ENCODE measurements around the gene NAP1L4. TPM values are rescaled to one million over a fixed set of nuclear protein-coding genes. Genes with fewer than 3 reads are reported as not detected.

Gene NAP1L4
- total RNA-seq, 1 donor from 2014 or later, result 273 TPM

- no peak for DNase-seq (ENCODE audit: low read depth)
Observed at GRCh38 chr11:2923446-2924375, 68.4 kb downstream of the NAP1L4 start.

GRCh38 chr11:2922655-2923054 lies 69.5 kb downstream of the NAP1L4 start:
- DNase-seq (ENCODE audit: low read depth), result no peak

GRCh38 chr11:2921742-2922493 lies 70.2 kb downstream of the NAP1L4 start:
- DNase-seq (ENCODE audit: low read depth), result no peak

- DNase-seq (ENCODE audit: low read depth), result no peak
Observed at GRCh38 chr11:2921261-2921660, 70.9 kb downstream of the NAP1L4 start.

- no peak for DNase-seq (ENCODE audit: low read depth)
Observed at GRCh38 chr11:2920343-2920742, 71.8 kb downstream of the NAP1L4 start.

- no peak for DNase-seq (ENCODE audit: low read depth)
Observed at GRCh38 chr11:2919837-2920236, 72.3 kb downstream of the NAP1L4 start.

GRCh38 chr11:2919188-2919587 lies 72.9 kb downstream of the NAP1L4 start:
- DNase-seq (ENCODE audit: low read depth), result no peak

- no peak for DNase-seq (ENCODE audit: low read depth)
Observed at GRCh38 chr11:2917842-2918490, 74.2 kb downstream of the NAP1L4 start.

- DNase-seq (ENCODE audit: low read depth), result no peak
Observed at GRCh38 chr11:2916892-2917645, 75.1 kb downstream of the NAP1L4 start.

- DNase-seq (ENCODE audit: low read depth), result no peak
Observed at GRCh38 chr11:2916114-2916891, 75.8 kb downstream of the NAP1L4 start.

- no peak for DNase-seq (ENCODE audit: low read depth)
Observed at GRCh38 chr11:2915473-2915872, 76.7 kb downstream of the NAP1L4 start.

- no peak for DNase-seq (ENCODE audit: low read depth)
Observed at GRCh38 chr11:2914455-2915195, 77.5 kb downstream of the NAP1L4 start.

- DNase-seq (ENCODE audit: low read depth), result no peak
Observed at GRCh38 chr11:2913776-2914175, 78.4 kb downstream of the NAP1L4 start.

GRCh38 chr11:2913019-2913431 lies 79.1 kb downstream of the NAP1L4 start:
- peak; percentile 47 for DNase-seq (ENCODE audit: low read depth)

- DNase-seq (ENCODE audit: low read depth), result peak; percentile 86
Observed at GRCh38 chr11:2912498-2912897, 79.6 kb downstream of the NAP1L4 start.

- no peak for DNase-seq (ENCODE audit: low read depth)
Observed at GRCh38 chr11:2911785-2912391, 80.2 kb downstream of the NAP1L4 start.

- DNase-seq (ENCODE audit: low read depth), result no peak
Observed at GRCh38 chr11:2911088-2911784, 80.9 kb downstream of the NAP1L4 start.

GRCh38 chr11:2910401-2910955 lies 81.7 kb downstream of the NAP1L4 start:
- DNase-seq (ENCODE audit: low read depth), result no peak
